ENCODE results near the gene ITGAL. TPM values are rescaled to one million over a fixed set of nuclear protein-coding genes. Genes with fewer than 3 reads are reported as not detected.

The ITGAL gene
- total and polyA plus RNA-seq, 2 of the 13 experiments (the other 11 are each of a cell fraction or from before 2014, with no cell fraction given), result 0.86 to 1.2 TPM

- TF ChIP-seq CREB3 (CRISPR knock-in tag; IDR thresholded peaks at IDR 0.05) (no peak), DNMT1 (CRISPR knock-in tag; IDR thresholded peaks at IDR 0.05) (no peak), ZNF569 (CRISPR knock-in tag; IDR thresholded peaks at IDR 0.05; ENCODE audit: borderline replicate concordance) (no peak; the same call in 1 of the 2 replicates), FOXO1 (CRISPR knock-in tag; IDR thresholded peaks at IDR 0.05) (peak; percentile 0; the same call in 1 of the 2 replicates), HES4 (CRISPR knock-in tag; IDR thresholded peaks at IDR 0.05; ENCODE audit: borderline replicate concordance) (peak; percentile 72)
Measured at GRCh38 chr16:30445408-30446202, 26.9 kb upstream of the ITGAL start, which contains the start of gene SEPHS2 (continued).

GRCh38 chr16:30446203-30446595 is 26.3 kb upstream of the ITGAL start:
- ATAC-seq (no peak), FAIRE-seq (peak; percentile 28), DNase-seq (ENCODE audit: low spot score) (no peak)
- WGBS (ENCODE audit: low lambda C conversion rate), result 70% methylated on average over 10 of the region's 10 CpGs
- peak overlapping the region; percentile 96 for H3K9ac ChIP-seq (ENCODE audit: insufficient read depth, low read depth, low read length)
- in situ Hi-C loops (cut with HindIII; ENCODE audit: extremely low pct_ligation_motif_present, low pct_unique_long_range_greater_than_20kb), result no loop called here
- H2AFZ ChIP-seq (ENCODE audit: low read length), result no peak overlapping the region
- H3K36me3 ChIP-seq (replicated peaks in 1 of 2; ENCODE audit: control insufficient read depth in 1 of 2, insufficient read depth in 2 of 2, low read length in 2 of 2), result no peaks in the 10 kb centered on the region; a peak in 2 of 5 replicates
- H3K79me2 ChIP-seq (ENCODE audit: insufficient read depth, low read length), result peaks cover 27% of the 10 kb centered on the region
- H3K4me1 ChIP-seq (ENCODE audit: insufficient read depth, low read length), result peaks cover 94% of the 10 kb centered on the region
- intact Hi-C loops (cut with micrococcal nuclease; ENCODE audit: unreplicated experiment), result no loop called here
- ChIA-PET POLR2A (interaction anchor here (0.6 to 4.6 kb wide), 7 partner anchors 9 to 122 kb away, joined by 3 to 29 read pairs (median 11); partner anchors contain the start of genes DCTPP1 and ZNF747), CTCF (ENCODE audit: low intra/inter-chr PET ratio, low total read pairs) (interaction anchor here (1.6 kb wide), 1 partner anchor 16 kb away, joined by 4 read pairs; the partner anchor contains the start of gene DCTPP1)
- H3K4me2 ChIP-seq (ENCODE audit: low read depth, low read length), result peak overlapping the region; percentile 87
- H3K27me3 ChIP-seq (ENCODE audit: control insufficient read depth in 1 of 2, insufficient read depth in 2 of 2, low read length in 2 of 2), result no peaks in the 10 kb centered on the region; a peak in 1 of 5 replicates
- H3K27ac ChIP-seq (ENCODE audit: extremely low read length, insufficient read depth, low read length), result peak overlapping the region; percentile 95
- H3K9me3 ChIP-seq (ENCODE audit: low read length), result no peaks in the 10 kb centered on the region
- TSS peak; percentile 88 for BruUV-seq (replicated peaks)
- H4K20me1 ChIP-seq (ENCODE audit: insufficient read depth, low read length), result peaks cover 24% of the 10 kb centered on the region
- H3K4me3 ChIP-seq (replicated peaks in 1 of 3; ENCODE audit: insufficient read depth in 1 of 3, low read depth in 2 of 3, low read length in 3 of 3), result peak overlapping the region; percentile 86 to 92 (median 91)
- no peak for TF ChIP-seq HNRNPUL1 (IDR thresholded peaks at IDR 0.05; ENCODE audit: low read depth, low read length)
- no peak for TF ChIP-seq BCL3 (CRISPR knock-in tag; IDR thresholded peaks at IDR 0.05)
- TF ChIP-seq CCAR2 (optimal IDR thresholded peaks at IDR 0.05; ENCODE audit: low read depth, low read length), result peak; percentile 13
- TF ChIP-seq ZNF382 (CRISPR knock-in tag; IDR thresholded peaks at IDR 0.05; ENCODE audit: borderline replicate concordance), result no peak
- TF ChIP-seq DBP (CRISPR knock-in tag; IDR thresholded peaks at IDR 0.05; ENCODE audit: not compliant biosample characterization), result no peak
- TF ChIP-seq GLI4 (CRISPR knock-in tag; IDR thresholded peaks at IDR 0.05; ENCODE audit: borderline replicate concordance), result no peak
- no peak for TF ChIP-seq ZMYM3 (CRISPR knock-in tag; IDR thresholded peaks at IDR 0.05)
- TF ChIP-seq ZNF17 (CRISPR knock-in tag; IDR thresholded peaks at IDR 0.05), result no peak
- 0 out of 2 replicates have a peak, but pooled peaks have one; percentile 4 for TF ChIP-seq ZNF230 (CRISPR knock-in tag; IDR thresholded peaks at IDR 0.05)
- TF ChIP-seq NR2F6 (IDR thresholded peaks at IDR 0.05), result 0 out of 2 replicates have a peak, but pooled peaks have one; percentile 9
- TF ChIP-seq NR2F6 (CRISPR knock-in tag; IDR thresholded peaks at IDR 0.05), result no peak
- no peak for TF ChIP-seq TSC22D2 (CRISPR knock-in tag; IDR thresholded peaks at IDR 0.05; ENCODE audit: borderline replicate concordance)
- 0 out of 2 replicates have a peak, but pooled peaks have one; percentile 63 for TF ChIP-seq ARID2 (CRISPR knock-in tag; IDR thresholded peaks at IDR 0.05; ENCODE audit: borderline replicate concordance)
